MM.1S (cell line): ENCODE measurements around the gene CDK6.

Source experiments
- EZH2 ChIP-seq: fragments of 300-600 bp; sonication (generic); optimal IDR thresholded peaks from 2 replicates; pipeline ENCODE3; 2017; ENCODE audit warnings: low read depth, mild to moderate bottlenecking, antibody characterized with exemption, low read length, mixed read lengths
- EZH2phosphoT487 ChIP-seq: fragments of 300-600 bp; sonication (generic); IDR thresholded peaks from 2 replicates; pipeline ENCODE4 v1.6.1; 2018; ENCODE audit warnings: antibody characterized with exemption, low read length
- TF ChIP-seq, protein P1 (sequence below): fragments of 300-600 bp; sonication (generic); IDR thresholded peaks from 2 replicates; pipeline ENCODE4 v1.5.1; 2016; ENCODE audit warnings: antibody characterized with exemption, low read length, mixed read lengths

DNA sequence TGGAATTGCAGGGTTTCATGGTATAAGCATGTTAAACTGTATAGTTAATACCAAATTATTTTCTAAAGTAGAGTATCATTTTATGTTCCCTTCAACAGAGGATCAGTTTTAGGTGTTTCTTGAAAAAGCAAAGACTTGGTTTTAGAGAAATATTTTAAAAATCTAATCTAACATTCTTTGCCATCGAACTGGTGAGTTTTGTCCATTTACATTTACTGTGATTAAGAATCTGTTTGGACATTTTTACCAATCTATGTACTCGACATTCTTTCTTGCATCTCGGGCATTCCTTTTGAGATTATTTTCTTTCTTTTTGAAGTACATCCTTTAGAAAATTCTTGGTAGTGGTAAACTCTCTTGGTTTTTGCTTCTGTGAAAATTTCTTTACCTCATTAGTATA, 131.5 kb downstream of the CDK6 start:
- TF ChIP-seq EZH2 = no peak
- TF ChIP-seq, protein P1, sequence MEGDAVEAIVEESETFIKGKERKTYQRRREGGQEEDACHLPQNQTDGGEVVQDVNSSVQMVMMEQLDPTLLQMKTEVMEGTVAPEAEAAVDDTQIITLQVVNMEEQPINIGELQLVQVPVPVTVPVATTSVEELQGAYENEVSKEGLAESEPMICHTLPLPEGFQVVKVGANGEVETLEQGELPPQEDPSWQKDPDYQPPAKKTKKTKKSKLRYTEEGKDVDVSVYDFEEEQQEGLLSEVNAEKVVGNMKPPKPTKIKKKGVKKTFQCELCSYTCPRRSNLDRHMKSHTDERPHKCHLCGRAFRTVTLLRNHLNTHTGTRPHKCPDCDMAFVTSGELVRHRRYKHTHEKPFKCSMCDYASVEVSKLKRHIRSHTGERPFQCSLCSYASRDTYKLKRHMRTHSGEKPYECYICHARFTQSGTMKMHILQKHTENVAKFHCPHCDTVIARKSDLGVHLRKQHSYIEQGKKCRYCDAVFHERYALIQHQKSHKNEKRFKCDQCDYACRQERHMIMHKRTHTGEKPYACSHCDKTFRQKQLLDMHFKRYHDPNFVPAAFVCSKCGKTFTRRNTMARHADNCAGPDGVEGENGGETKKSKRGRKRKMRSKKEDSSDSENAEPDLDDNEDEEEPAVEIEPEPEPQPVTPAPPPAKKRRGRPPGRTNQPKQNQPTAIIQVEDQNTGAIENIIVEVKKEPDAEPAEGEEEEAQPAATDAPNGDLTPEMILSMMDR = no peak
- TF ChIP-seq EZH2phosphoT487 = no peak
